CD14-positive monocyte (primary cell): Measurements from ENCODE around the gene JDP2. TPM values are rescaled to one million over a fixed set of nuclear protein-coding genes. Genes with fewer than 3 reads are reported as not detected.
A peak's percentile ranks its signal among the peaks of the same experiment; 100 is the strongest.

Experiments used
- DNase-seq, 3 donors: peaks; one replicate each; pipeline ENCODE4 v3.0.0-alpha.2; 2011 to 2022
- H2AFZ ChIP-seq: 2 replicates; pipeline ENCODE4 v1.6.0; 2012; ENCODE audit warnings: mild to moderate bottlenecking, low read depth, low read length, inconsistent platforms; ENCODE audit not compliant: insufficient read depth, poor library complexity, severe bottlenecking
- H3K27ac ChIP-seq, 2 donors: 1 replicate in 1 of 2; 2 replicates in 1 of 2; pipeline ENCODE4 v1.5.1; 2012 to 2013; ENCODE audit warnings: low read length in 2 of 2, control low read depth in 1 of 2, inconsistent platforms in 1 of 2, low read depth in 1 of 2, mild to moderate bottlenecking in 1 of 2
- H3K27me3 ChIP-seq, 2 donors: one replicate each; pipeline versions ENCODE4 v1.6.0 to v1.6.1; 2011 to 2013; ENCODE audit warnings: low read length in 2 of 2; ENCODE audit not compliant: control insufficient read depth in 2 of 2, insufficient read depth in 2 of 2
- H3K36me3 ChIP-seq, 2 donors: replicated peaks in 1 of 2; 1 replicate in 1 of 2; 2 replicates in 1 of 2; pipeline versions ENCODE4 v1.5.1 to v1.6.1; 2012 to 2013; ENCODE audit warnings: low read length in 2 of 2, control low read depth in 1 of 2, inconsistent platforms in 1 of 2, mild to moderate bottlenecking in 1 of 2; ENCODE audit not compliant: insufficient read depth in 2 of 2, control insufficient read depth in 1 of 2
- H3K4me1 ChIP-seq, 2 donors: 1 replicate in 1 of 2; 2 replicates in 1 of 2; pipeline versions ENCODE4 v1.5.1 to v1.6.1; 2012 to 2013; ENCODE audit warnings: low read length in 2 of 2, control low read depth in 1 of 2, inconsistent platforms in 1 of 2, mild to moderate bottlenecking in 1 of 2, moderate library complexity in 1 of 2; ENCODE audit not compliant: insufficient read depth in 2 of 2, control insufficient read depth in 1 of 2
- H3K4me2 ChIP-seq: replicated peaks from 2 replicates; pipeline ENCODE3; 2012; ENCODE audit warnings: low read length, moderate library complexity, mild to moderate bottlenecking; ENCODE audit not compliant: poor library complexity, severe bottlenecking; ENCODE audit errors: extremely low read depth
- H3K4me3 ChIP-seq, 3 experiments: fragments of 200-600 bp in 1 of 3; sonication (generic) in 1 of 3; replicated peaks in 1 of 3; 1 replicate in 2 of 3; 2 replicates in 1 of 3; pipeline ENCODE4 v1.5.1; 2011 to 2013; ENCODE audit warnings: low read length in 3 of 3, mild to moderate bottlenecking in 3 of 3, control low read depth in 2 of 3, low read depth in 2 of 3, inconsistent platforms in 1 of 3, moderate library complexity in 1 of 3
- H3K79me2 ChIP-seq: 2 replicates; pipeline ENCODE4 v1.6.0; 2012; ENCODE audit warnings: mild to moderate bottlenecking, control low read depth, inconsistent platforms, low read length, moderate library complexity; ENCODE audit not compliant: insufficient read depth
- H3K9ac ChIP-seq: 2 replicates; pipeline ENCODE4 v1.6.0; 2017; ENCODE audit warnings: low read length, mild to moderate bottlenecking; ENCODE audit not compliant: insufficient read depth, poor library complexity, severe bottlenecking
- H3K9me3 ChIP-seq, 2 donors: replicated peaks in 1 of 2; 1 replicate in 1 of 2; 2 replicates in 1 of 2; pipeline versions ENCODE4 v1.5.1 to v1.6.1; 2012 to 2013; ENCODE audit warnings: low read length in 2 of 2, control low read depth in 1 of 2; ENCODE audit not compliant: control insufficient read depth in 1 of 2, insufficient read depth in 1 of 2
- H4K20me1 ChIP-seq: 2 replicates; pipeline ENCODE4 v1.6.0; 2012; ENCODE audit warnings: mild to moderate bottlenecking, low read length, control low read depth, moderate library complexity; ENCODE audit not compliant: insufficient read depth
- H3K27ac Mint-ChIP-seq, 7 donors: one replicate each; pipeline ENCODE4 v1.8.0; 2020; ENCODE audit warnings: mild to moderate bottlenecking in 7 of 7, mixed read lengths in 7 of 7, moderate library complexity in 6 of 7, inconsistent platforms in 2 of 7
- H3K27me3 Mint-ChIP-seq, 3 donors: one replicate each; pipeline ENCODE4 v1.8.0; 2021 to 2022; ENCODE audit warnings: low read depth in 3 of 3, mild to moderate bottlenecking in 3 of 3, mixed read lengths in 3 of 3, moderate library complexity in 3 of 3, inconsistent platforms in 1 of 3
- H3K36me3 Mint-ChIP-seq, 2 donors: one replicate each; pipeline ENCODE4 v1.8.0; 2020; ENCODE audit warnings: mixed read lengths in 2 of 2, inconsistent platforms in 1 of 2, mild to moderate bottlenecking in 1 of 2
- H3K4me1 Mint-ChIP-seq: one replicate; pipeline ENCODE4 v1.8.0; 2020; ENCODE audit warnings: mild to moderate bottlenecking, mixed read lengths
- H3K4me3 Mint-ChIP-seq, 2 donors: one replicate each; pipeline ENCODE4 v1.8.0; 2020; ENCODE audit warnings: mild to moderate bottlenecking in 2 of 2, mixed read lengths in 2 of 2, moderate library complexity in 1 of 2
- H3K9me3 Mint-ChIP-seq, 7 donors: one replicate each; pipeline ENCODE4 v1.8.0; 2020 to 2022; ENCODE audit warnings: mixed read lengths in 7 of 7, mild to moderate bottlenecking in 6 of 7, moderate library complexity in 6 of 7, inconsistent platforms in 2 of 7
- WGBS: methylation state at CpG from one replicate; pipeline ENCODE4 v1.1.5; 2013; ENCODE audit warnings: missing lambda C conversion rate; ENCODE audit not compliant: insufficient coverage; 5-methylcytosine and 5-hydroxymethylcytosine counted together
- intact Hi-C, 2 donors: fragments of 100-400 bp; cut with micrococcal nuclease; formaldehyde crosslinking; loops; one replicate each; pipeline versions ENCODE4 v1.15.0 to v1.15.1; 2023
- polyA plus RNA-seq, 3 donors: library from polyadenylated mRNA; depleted of rRNA in 1 of 3; unstranded in 2 of 3; stranded (reverse) in 1 of 3; fragments of 300-500 nt in 2 of 3; fragments of >200 nt in 1 of 3; fragmentation: Illumina TruSeq in 2 of 3; gene quantifications; 1 replicate in 2 of 3; 2 replicates in 1 of 3; pipeline ENCODE4 v1.2.3, GENCODE V29; 2012 to 2021
- TF ChIP-seq, protein P1 (sequence below): fragments of 200-600 bp; IDR thresholded peaks from one replicate; pipeline ENCODE4 v1.8.0; 2022; ENCODE audit warnings: antibody characterized with exemption, mild to moderate bottlenecking

Gene JDP2
- polyA plus RNA-seq, 3 donors: 3.5 to 69.2 (median 14.2) TPM

- Histone ChIP-seq H3K4me3 (no peak overlapping the region), H3K9me3 (no peaks in the 10 kb centered on the region), H3K27ac (no peak overlapping the region), H3K4me2 (no peak overlapping the region), H3K79me2 (no peaks in the 10 kb centered on the region), H3K9ac (no peak overlapping the region), H4K20me1 (peaks cover 27% of the 10 kb centered on the region), H3K4me1 (no peaks in the 10 kb centered on the region), H3K27me3 (no peaks in the 10 kb centered on the region), H2AFZ (no peak overlapping the region), H3K36me3 (peaks cover 46 to 59% of the 10 kb centered on the region in 2 donors)
- Mint-ChIP-seq H3K4me3 (no peak overlapping the region), H3K9me3 (no peaks in the 10 kb centered on the region), H3K27me3 (peaks cover 0 to 4% (median 1%) of the 10 kb centered on the region in 3 donors), H3K36me3 (peaks cover 46 to 52% of the 10 kb centered on the region in 2 donors), H3K27ac (no peak overlapping the region), H3K4me1 (peaks cover 6% of the 10 kb centered on the region)
- no peak for DNase-seq
- 93% methylated on average over 7 of the region's 11 CpGs for WGBS
- TF ChIP-seq, protein P1, sequence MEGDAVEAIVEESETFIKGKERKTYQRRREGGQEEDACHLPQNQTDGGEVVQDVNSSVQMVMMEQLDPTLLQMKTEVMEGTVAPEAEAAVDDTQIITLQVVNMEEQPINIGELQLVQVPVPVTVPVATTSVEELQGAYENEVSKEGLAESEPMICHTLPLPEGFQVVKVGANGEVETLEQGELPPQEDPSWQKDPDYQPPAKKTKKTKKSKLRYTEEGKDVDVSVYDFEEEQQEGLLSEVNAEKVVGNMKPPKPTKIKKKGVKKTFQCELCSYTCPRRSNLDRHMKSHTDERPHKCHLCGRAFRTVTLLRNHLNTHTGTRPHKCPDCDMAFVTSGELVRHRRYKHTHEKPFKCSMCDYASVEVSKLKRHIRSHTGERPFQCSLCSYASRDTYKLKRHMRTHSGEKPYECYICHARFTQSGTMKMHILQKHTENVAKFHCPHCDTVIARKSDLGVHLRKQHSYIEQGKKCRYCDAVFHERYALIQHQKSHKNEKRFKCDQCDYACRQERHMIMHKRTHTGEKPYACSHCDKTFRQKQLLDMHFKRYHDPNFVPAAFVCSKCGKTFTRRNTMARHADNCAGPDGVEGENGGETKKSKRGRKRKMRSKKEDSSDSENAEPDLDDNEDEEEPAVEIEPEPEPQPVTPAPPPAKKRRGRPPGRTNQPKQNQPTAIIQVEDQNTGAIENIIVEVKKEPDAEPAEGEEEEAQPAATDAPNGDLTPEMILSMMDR: no peak
- intact Hi-C loops: no loop called here
Measured at GRCh38 chr14:75476274-75476995, 48.6 kb downstream of the JDP2 start.

- Histone ChIP-seq H3K36me3 (peaks cover 31 to 44% of the 10 kb centered on the region in 2 donors), H3K4me2 (no peak overlapping the region), H4K20me1 (peaks cover 12% of the 10 kb centered on the region), H3K79me2 (no peaks in the 10 kb centered on the region), H3K27me3 (no peaks in the 10 kb centered on the region), H3K4me3 (no peak overlapping the region), H2AFZ (no peak overlapping the region), H3K4me1 (no peaks in the 10 kb centered on the region), H3K27ac (no peak overlapping the region), H3K9ac (no peak overlapping the region), H3K9me3 (no peaks in the 10 kb centered on the region)
- Mint-ChIP-seq H3K4me1 (peaks cover 6% of the 10 kb centered on the region), H3K27me3 (peaks cover 0 to 4% (median 1%) of the 10 kb centered on the region in 3 donors), H3K9me3 (no peaks in the 10 kb centered on the region), H3K27ac (peak overlapping the region in 2 of 7 donors; percentile 2 to 37), H3K4me3 (no peak overlapping the region), H3K36me3 (peaks cover 32 to 38% of the 10 kb centered on the region in 2 donors)
- 96% methylated on average over 5 of the region's 5 CpGs for WGBS
- DNase-seq: no peak
- TF ChIP-seq, protein P1: no peak
- intact Hi-C loops: no loop called here
Measured at GRCh38 chr14:75477881-75478280, 50.1 kb downstream of the JDP2 start.
